ENCODE results near the gene TP53RK. TPM values are rescaled to one million over a fixed set of nuclear protein-coding genes. Genes with fewer than 3 reads are reported as not detected.

The TP53RK gene
- total RNA-seq, 1 experiment from 2014 or later: 24.4 TPM

Other genes with a start within 250 kb of the TP53RK start
- not detected in 2 replicates for gene ZNF334, start 175.9 kb downstream of the TP53RK start, total RNA-seq (2014; rRNA removed; shearing (Covaris generic))
- not detected in 2 replicates for gene OCSTAMP, start 138.8 kb downstream of the TP53RK start, total RNA-seq (2014; rRNA removed; shearing (Covaris generic))
- not detected in 2 replicates for gene SLC13A3, start 38.0 kb downstream of the TP53RK start, total RNA-seq (2014; rRNA removed; shearing (Covaris generic))
- 2.4 and 3.4 TPM in 2 replicates for gene SLC2A10, start 20.2 kb upstream of the TP53RK start, total RNA-seq (2014; rRNA removed; shearing (Covaris generic))
- not detected in 2 replicates for gene EYA2, start 205.4 kb upstream of the TP53RK start, total RNA-seq (2014; rRNA removed; shearing (Covaris generic))